Loucy (cell line): ENCODE data around the gene MINDY2.

Source experiments
- H2AFZ ChIP-seq: fragments of 200-600 bp; sonication (generic); 2 replicates; pipeline ENCODE4 v1.6.0; 2016; ENCODE audit warnings: antibody characterized with exemption, mild to moderate bottlenecking, low read length, moderate library complexity
- H3F3A ChIP-seq: fragments of 200-600 bp; 2 replicates; pipeline ENCODE4 v1.6.0; 2016; ENCODE audit warnings: antibody characterized with exemption, low read depth, mild to moderate bottlenecking
- H3K27me3 ChIP-seq: fragments of 200-600 bp; sonication (generic); 2 replicates; pipeline ENCODE4 v1.6.1; 2014; ENCODE audit warnings: low read length, mild to moderate bottlenecking; ENCODE audit not compliant: insufficient read depth, poor library complexity, severe bottlenecking
- H3K36me3 ChIP-seq: fragments of 200-600 bp; sonication (generic); 2 replicates; pipeline ENCODE4 v1.6.1; 2016; ENCODE audit warnings: low read length; ENCODE audit not compliant: insufficient read depth
- H3K4me1 ChIP-seq: fragments of 200-600 bp; sonication (generic); 2 replicates; pipeline ENCODE4 v1.5.1; 2014; ENCODE audit warnings: low read length, mild to moderate bottlenecking; ENCODE audit not compliant: insufficient read depth, poor library complexity, severe bottlenecking
- H3K4me2 ChIP-seq: fragments of 200-600 bp; sonication (generic); 2 replicates; pipeline ENCODE4 v1.6.0; 2014; ENCODE audit warnings: antibody characterized with exemption, low read length, low read depth, mild to moderate bottlenecking; ENCODE audit not compliant: poor library complexity, severe bottlenecking
- H3K4me3 ChIP-seq: fragments of 200-600 bp; sonication (generic); 2 replicates; pipeline ENCODE4 v1.5.1; 2014; ENCODE audit warnings: low read length, mild to moderate bottlenecking, mixed read lengths; ENCODE audit not compliant: poor library complexity, severe bottlenecking
- H3K79me2 ChIP-seq: fragments of 200-600 bp; sonication (generic); 2 replicates; pipeline ENCODE4 v1.6.1; 2014; ENCODE audit warnings: low read length; ENCODE audit not compliant: insufficient read depth
- H3K9ac ChIP-seq: fragments of 200-600 bp; sonication (generic); 2 replicates; pipeline ENCODE4 v1.6.0; 2014; ENCODE audit warnings: mild to moderate bottlenecking, low read depth, low read length, moderate library complexity; ENCODE audit not compliant: poor library complexity, severe bottlenecking
- H3K9me2 ChIP-seq: fragments of 200-600 bp; sonication (generic); replicated peaks from 2 replicates; pipeline ENCODE4 v1.6.1; 2016; ENCODE audit warnings: low read depth, low read length, mixed read lengths
- H3K9me3 ChIP-seq: fragments of 200-600 bp; sonication (generic); 2 replicates; pipeline ENCODE4 v1.6.1; 2014; ENCODE audit warnings: mild to moderate bottlenecking, antibody characterized with exemption, low read length, low read depth; ENCODE audit not compliant: insufficient read depth
- H4K20me1 ChIP-seq: fragments of 200-600 bp; sonication (generic); 2 replicates; pipeline ENCODE4 v1.6.0; 2014; ENCODE audit warnings: antibody characterized with exemption, low read length, mild to moderate bottlenecking; ENCODE audit not compliant: insufficient read depth, poor library complexity, severe bottlenecking
- CTCF ChIP-seq: fragments of 200-600 bp; sonication (generic); conservative IDR thresholded peaks from 2 replicates; pipeline ENCODE4 v1.5.1; 2014; ENCODE audit warnings: mild to moderate bottlenecking, antibody characterized with exemption, low read length
- EZH2phosphoT487 ChIP-seq: fragments of 200-600 bp; IDR thresholded peaks from 2 replicates; pipeline ENCODE4 v1.6.1; 2018; ENCODE audit warnings: antibody characterized with exemption, mild to moderate bottlenecking, moderate library complexity, borderline replicate concordance

MINDY2 gene

GRCh38 chr15:58760385-58761009, 10.6 kb upstream of the MINDY2 start:
- H3K9me2 ChIP-seq = no peaks in the 10 kb centered on the region
- no peaks in the 10 kb centered on the region for H4K20me1 ChIP-seq
- H3K4me1 ChIP-seq = peaks cover 6% of the 10 kb centered on the region
- no peak overlapping the region for H3K4me2 ChIP-seq
- H3K4me3 ChIP-seq = no peak overlapping the region
- H3K27me3 ChIP-seq = peaks cover 3% of the 10 kb centered on the region
- H3K9ac ChIP-seq = no peak overlapping the region
- H3K36me3 ChIP-seq = no peaks in the 10 kb centered on the region
- 0 out of 2 replicates have a peak, but pooled peaks cover 4% of the 10 kb centered on the region for H3K9me3 ChIP-seq
- H2AFZ ChIP-seq = 0 out of 2 replicates have a peak overlapping the region, but pooled peaks have one; percentile 40
- H3K79me2 ChIP-seq = no peaks in the 10 kb centered on the region
- H3F3A ChIP-seq = no peaks in the 10 kb centered on the region
- TF ChIP-seq CTCF (no peak), EZH2phosphoT487 (no peak)

- H3K4me3 ChIP-seq = no peak overlapping the region
These were observed 10.1 kb upstream of the MINDY2 start for GRCh38 chr15:58761010-58761388.

GRCh38 chr15:58762285-58762684, 8.8 kb upstream of the MINDY2 start:
- Histone ChIP-seq H3K4me1 (peaks cover 6% of the 10 kb centered on the region), H3K36me3 (no peaks in the 10 kb centered on the region), H3K4me3 (no peak overlapping the region), H2AFZ (peak overlapping the region; percentile 24; the same call in 1 of the 2 replicates), H4K20me1 (no peaks in the 10 kb centered on the region), H3K9me3 (0 out of 2 replicates have a peak, but pooled peaks cover 4% of the 10 kb centered on the region), H3K9ac (no peak overlapping the region), H3K9me2 (no peaks in the 10 kb centered on the region), H3F3A (no peaks in the 10 kb centered on the region), H3K4me2 (no peak overlapping the region), H3K27me3 (peaks cover 3% of the 10 kb centered on the region), H3K79me2 (no peaks in the 10 kb centered on the region)
- no peak for TF ChIP-seq CTCF
- TF ChIP-seq EZH2phosphoT487 = no peak

More at GRCh38 chr15:58761010-58761388, 10.1 kb upstream of the MINDY2 start:
- Histone ChIP-seq H3K79me2 (no peaks in the 10 kb centered on the region), H2AFZ (no peak overlapping the region), H3K27me3 (peaks cover 3% of the 10 kb centered on the region), H4K20me1 (no peaks in the 10 kb centered on the region), H3K9ac (no peak overlapping the region), H3K4me1 (peaks cover 6% of the 10 kb centered on the region), H3K9me3 (0 out of 2 replicates have a peak, but pooled peaks cover 4% of the 10 kb centered on the region), H3K9me2 (no peaks in the 10 kb centered on the region), H3K4me2 (no peak overlapping the region), H3K36me3 (no peaks in the 10 kb centered on the region), H3F3A (no peaks in the 10 kb centered on the region)
- TF ChIP-seq EZH2phosphoT487 = no peak
- TF ChIP-seq CTCF = peak; percentile 46
